Measurements from ENCODE around the gene XPNPEP1.

The XPNPEP1 gene

DNA sequence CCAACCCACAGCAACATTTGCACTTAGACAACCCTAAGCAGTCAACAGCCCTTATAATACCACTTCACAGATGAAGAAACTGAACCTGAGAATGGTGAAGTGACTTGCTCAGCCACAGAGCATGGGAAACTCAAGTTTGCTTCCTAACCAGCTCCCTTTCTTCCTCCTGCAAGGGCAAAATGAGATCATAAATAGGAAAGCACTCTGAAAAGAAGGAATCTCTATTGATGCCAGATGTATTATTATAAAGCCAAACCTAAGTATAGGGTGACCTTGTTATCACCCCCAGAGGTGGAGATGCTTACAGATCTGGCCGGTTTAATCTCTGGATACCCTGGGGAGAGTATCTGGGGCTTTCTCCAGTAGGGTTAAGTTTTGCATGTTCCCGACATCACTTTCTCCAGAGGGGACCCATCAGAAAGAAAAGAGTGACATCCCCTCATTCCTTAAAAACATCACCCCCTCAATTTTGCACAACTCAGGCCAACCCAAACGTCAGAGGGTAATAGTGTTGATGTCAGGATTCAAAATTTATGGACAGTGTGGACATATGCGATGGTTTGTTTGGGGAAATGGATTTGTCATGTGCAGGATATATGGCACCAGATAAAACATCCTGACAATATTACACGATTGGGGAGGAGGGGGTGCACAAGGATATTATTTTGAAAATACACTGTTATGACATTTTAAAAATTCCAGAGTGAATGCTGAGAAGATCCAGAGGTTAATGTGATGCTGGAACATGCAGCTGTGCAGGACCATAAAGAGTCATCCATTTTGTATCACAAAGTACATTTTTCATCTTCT is 24.0 kb upstream of the XPNPEP1 start:
- DNase-seq (ENCODE audit: low read depth) = no peak

DNA sequence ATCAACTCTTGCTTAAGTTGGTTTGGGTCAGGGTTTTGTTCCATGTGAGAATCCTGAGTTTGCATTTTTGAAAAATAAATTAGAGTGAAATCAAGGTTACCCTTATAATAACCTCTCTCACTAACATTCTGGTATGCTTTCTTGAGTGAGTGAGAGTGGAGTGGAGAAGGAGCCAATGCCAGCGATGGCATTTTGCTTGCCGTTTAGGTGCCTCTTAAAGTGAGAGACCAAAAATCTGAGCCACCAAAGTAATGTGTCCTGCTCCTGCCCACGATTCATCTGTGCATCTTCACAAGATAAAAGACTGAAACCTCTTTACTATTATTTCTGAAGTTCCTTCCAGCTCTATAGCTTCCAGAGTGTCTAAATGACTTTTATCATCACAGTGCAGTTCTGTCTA is 23.4 kb upstream of the XPNPEP1 start:
- DNase-seq (ENCODE audit: low read depth) = no peak

DNA sequence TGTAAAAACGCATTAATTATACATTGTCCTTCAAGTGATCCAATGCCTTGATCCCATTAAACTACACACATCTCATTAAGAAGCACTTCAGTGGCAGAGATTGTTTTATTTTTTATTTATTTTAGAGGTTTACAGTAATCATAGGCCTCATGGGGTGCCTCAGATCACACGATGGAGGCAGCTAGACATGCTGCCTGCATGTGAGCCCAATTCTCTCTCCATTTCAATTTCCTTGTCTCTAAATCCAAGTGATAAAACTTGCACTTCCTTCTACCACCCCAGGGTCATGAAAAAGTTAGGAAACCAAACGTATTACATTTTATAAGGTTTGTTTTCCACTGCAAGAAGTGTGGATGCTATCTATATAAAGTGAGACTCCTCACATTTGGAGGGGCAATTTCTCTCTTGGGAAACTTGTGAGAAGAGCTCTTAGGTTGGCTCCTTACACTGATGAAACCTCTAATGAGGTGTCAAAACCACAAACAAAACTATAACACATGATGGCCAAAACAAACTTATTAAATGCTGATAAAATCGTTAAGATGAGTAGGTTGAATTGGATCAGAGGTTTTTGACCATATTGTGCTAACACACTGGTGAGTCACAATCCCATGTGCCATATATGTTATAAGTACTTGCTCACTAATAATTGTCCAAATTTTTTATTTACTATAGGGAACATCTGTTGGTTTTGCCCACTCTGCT is 22.3 kb upstream of the XPNPEP1 start:
- no peak for DNase-seq (ENCODE audit: low read depth)

DNA sequence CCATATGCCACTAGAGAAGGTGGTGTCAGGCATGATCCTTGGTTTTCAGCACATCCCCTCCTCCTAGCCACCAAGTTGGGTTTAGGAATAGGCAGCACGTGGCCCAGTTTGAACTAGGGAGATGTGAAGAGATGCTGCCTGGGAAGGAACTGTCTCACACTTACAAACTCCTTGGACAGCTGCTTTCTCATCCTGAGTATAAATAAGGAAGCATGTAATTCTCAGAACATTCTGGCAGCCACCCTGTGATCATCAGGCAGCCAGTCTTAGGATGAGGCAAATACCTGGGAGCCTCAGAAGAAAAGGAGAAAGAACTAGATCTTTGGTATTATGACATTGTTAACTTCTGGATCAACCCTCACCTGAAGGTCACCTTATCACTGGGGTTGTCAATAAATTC is 21.3 kb upstream of the XPNPEP1 start:
- no peak for DNase-seq (ENCODE audit: low read depth)

DNA sequence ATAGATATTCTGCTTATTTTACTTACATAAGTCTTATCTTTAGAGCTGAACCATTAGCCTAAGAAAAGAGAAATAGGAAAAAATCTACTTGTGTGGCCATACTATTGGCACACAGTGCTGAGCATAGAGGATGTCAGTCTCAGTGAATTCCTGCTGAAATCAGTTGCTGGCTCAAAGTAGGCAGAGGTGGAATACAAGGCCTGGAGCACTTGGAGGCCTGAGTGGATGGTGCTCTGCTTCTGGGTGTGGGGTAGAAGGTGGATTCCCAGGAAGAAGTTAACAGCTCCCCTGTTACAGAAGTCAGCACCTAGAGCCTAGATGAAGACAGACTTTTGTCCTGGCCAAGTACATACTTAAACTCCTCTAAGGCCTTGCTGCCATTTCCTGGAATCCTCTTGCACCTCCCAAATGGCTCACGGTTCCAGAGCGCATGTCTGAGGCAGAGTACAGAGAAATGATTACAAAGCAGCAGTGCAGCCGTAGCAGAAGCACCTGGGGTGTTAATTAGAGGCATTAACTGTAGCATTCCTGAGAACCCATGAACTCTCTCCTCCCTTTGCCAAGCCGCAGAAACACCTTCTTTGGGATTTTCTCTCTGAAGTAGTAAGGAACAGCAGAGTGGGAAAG is 18.0 kb upstream of the XPNPEP1 start:
- DNase-seq (ENCODE audit: low read depth) = no peak

DNA sequence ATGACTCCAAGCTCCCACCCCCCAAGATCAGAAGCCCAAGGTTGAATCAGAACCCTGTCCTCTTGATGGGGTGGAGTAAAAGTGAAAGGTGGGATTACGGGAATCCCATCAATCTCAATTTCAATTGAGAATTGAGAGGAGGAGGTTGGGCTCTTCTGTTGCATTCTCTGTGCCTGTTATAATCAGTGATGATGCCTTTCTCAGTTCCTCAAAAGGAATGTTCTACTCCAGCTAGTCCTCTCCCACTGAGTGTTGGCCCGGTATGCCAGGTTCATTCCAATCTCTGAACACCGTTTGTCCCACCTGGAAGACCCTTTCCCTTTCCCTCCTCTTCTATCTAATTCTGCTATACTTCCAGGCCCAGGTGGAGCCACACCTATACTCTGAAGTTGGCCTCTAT is 17.2 kb upstream of the XPNPEP1 start:
- DNase-seq (ENCODE audit: low read depth) = no peak

DNA sequence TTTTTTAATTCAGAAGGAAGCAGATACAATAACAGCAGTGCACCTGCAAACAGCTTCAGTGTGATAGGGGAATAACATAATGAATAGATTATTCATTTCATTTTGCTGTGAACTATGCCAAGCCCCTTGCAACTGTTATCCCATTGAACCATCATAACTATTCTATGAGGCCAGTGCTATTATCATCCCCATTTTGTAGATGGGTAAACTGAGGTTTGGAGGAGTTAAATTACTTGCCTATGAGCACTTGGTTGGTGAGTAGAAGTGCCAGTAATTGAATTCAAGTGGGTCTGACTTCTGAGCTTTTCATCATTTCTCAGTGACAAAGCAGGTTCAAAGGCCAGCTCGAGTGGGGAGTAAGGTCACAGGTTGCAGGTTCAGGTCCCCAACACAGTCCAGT is 16.8 kb upstream of the XPNPEP1 start:
- no peak for DNase-seq (ENCODE audit: low read depth)

DNA sequence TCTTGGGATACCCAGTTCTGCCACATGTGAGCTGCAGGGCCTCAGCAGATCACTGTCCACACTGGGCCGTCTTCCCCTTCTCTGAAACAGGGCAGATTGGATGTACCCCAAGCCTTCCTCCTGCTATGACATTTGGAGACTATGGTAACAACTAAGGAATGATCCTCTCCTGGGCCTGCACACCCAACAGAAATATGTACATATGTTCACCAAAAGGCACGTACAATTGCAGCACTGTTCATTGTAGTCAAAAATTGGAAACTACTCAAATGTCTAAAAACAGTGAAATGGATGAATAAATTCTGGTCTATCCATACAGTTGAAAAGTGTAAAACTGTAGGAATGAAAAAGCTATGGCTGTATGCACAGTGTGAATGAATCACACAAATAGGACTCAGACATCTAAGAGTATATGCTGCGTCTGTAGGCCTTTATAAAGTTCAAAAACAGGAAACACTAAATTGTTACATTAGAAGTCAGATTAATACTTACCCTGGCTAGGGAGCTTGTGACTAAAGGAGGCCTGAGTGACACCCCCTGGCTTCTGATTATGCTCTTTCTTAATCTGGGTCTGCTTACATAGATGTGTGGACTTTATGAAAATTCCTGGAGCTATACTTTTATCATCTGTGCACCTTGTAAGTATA is 16.1 kb upstream of the XPNPEP1 start:
- no peak for DNase-seq (ENCODE audit: low read depth)

DNA sequence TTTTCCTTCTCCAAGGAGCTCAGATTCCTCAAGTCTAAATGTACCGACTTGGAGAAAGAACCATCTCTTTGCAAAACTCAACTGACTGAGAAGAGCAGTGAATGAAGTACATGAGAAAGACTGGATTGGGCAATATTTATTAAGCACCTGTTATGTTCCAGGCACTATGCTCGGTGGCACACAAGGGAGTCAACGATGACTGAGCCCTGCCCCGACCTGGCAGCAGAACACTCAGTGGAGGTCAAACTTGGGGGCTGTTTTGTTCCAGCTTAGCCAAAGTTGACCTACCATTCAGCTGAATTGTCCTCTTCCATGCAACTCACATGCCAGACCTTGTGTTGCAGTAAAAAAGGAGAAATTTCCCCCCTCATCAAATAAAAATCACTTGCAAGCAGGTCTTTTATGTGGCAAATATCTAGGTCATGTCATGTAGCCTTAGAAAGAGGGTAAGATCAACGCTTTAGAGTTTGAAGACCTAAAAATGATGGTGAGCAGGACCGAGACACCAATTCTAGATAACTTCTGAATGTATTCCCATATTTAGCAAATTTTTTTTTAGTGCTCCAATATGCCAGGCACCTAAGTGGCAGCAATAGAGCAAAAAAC is 14.3 kb upstream of the XPNPEP1 start:
- no peak for DNase-seq (ENCODE audit: low read depth)

DNA sequence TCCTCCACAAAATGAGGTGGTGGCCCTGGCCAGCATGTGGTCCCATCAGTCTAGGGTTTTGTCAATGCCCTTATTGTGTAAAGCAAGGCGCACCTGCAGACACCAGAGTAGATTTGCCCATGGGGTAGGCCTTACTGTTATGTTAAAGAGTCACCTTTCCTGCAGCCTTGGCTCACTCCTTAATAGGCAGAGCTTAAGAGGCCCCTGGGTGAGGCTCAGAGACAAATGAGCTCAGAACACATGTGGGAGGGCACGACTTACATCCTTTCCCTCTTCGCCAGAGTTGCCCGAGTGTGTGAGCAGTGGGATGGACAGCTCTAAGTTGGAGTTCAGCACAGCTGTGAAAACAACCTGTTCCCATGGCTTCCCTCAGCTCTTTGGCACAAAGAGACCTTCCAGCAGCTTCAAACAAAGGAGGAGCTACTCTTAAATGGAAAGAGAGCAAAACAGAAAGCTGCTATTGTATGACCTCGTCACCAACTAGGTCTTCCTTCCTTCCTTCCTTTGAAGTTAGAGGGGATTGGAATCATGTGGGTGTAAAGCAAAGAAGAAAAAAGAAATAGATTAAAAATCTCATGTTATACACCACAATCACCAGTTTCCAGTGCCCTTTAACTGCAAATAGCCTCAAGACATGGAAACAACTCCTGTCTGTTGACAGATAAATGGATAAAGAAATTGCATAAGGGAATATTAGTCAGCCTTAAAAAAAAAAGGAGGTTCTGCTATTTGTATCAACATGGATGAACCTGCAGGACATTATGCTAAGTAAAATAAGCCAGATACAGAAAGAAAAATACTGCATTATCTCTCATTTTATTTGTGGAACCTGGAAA is 11.9 kb upstream of the XPNPEP1 start:
- DNase-seq (ENCODE audit: low read depth) = peak; percentile 74

DNA sequence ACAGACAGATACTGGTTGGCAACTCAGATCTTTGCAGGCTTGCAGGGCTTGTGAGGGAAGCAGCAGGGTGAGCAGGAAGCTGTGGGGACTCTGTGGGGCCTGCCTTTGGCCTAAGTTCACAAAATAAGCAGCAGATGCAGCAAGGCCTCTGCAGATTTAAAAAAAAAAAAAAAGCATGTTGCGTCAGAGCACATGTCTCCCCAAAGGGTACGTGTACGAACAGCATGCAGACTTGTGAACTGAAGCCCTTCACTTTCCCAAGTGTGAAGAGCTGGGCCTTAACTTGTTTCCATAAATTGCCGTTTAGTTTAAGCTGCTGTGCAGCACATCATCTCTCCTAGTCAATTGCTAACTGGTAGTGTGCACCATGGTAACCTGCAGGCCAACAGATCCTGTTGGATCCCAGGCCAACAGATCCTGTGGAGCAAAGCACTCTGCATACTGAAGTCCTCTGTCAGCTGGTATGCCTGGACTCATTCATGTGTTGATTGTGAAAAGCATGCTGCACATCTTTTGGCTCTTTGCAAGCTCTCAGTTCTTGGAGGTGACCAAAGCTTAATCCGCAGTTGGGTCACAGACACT is 10.8 kb upstream of the XPNPEP1 start:
- DNase-seq (ENCODE audit: low read depth) = no peak

DNA sequence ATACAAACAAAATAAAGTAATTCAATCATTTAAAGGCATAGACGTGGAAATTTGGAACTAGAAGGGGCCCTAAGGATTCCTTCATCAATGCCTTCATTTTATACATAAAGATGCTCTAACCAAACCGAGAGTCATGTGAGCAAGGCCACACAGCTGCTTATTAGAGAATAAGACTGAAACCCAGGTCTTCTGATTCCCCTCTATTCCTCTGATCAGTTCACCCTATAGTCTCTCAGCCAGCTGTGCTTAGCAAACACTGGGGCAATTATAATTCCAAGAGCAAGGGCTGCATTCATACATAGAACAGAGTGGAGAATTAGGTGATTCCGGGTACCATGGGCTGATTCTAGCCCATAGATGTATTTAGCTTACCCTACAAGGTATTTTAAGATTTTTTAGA is 9.7 kb upstream of the XPNPEP1 start:
- no peak for DNase-seq (ENCODE audit: low read depth)

DNA sequence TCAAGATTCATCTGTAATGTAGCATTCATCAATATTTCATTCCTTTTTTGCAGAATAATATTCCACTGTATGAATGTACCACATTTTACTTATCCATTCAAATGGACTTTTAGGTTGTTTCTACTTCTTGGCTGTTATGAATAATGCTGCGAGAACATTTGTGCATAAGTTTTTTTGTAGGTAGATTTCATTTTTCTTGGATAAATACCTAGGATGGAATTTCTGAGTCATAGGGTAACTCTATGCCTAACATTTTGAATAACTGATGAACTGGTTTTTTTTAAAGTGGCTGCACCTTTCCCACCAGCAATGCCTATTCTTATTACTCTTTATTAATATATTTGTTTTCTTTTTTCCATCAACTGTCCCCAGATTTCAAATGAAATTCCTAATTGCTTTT is 9.1 kb upstream of the XPNPEP1 start:
- DNase-seq (ENCODE audit: low read depth) = no peak

DNA sequence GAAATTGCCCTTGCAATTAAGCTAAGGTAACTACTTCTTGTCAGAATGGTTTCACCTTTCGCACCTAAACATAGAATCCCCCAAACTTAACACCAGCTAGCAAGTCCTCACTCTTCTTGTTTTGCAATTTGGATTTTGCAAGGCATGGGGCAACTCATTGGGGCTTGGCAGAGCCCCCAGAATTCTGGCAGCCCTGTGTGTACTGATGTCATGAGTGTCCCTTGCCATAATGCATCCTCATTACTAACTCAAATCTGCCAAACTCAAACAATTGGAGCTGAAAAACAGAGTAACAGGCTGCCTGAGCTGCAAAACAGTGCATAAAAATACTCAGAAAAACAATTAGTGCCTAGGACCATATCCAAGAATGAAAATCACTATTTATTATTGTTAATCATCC is 7.9 kb upstream of the XPNPEP1 start:
- no peak for DNase-seq (ENCODE audit: low read depth)

DNA sequence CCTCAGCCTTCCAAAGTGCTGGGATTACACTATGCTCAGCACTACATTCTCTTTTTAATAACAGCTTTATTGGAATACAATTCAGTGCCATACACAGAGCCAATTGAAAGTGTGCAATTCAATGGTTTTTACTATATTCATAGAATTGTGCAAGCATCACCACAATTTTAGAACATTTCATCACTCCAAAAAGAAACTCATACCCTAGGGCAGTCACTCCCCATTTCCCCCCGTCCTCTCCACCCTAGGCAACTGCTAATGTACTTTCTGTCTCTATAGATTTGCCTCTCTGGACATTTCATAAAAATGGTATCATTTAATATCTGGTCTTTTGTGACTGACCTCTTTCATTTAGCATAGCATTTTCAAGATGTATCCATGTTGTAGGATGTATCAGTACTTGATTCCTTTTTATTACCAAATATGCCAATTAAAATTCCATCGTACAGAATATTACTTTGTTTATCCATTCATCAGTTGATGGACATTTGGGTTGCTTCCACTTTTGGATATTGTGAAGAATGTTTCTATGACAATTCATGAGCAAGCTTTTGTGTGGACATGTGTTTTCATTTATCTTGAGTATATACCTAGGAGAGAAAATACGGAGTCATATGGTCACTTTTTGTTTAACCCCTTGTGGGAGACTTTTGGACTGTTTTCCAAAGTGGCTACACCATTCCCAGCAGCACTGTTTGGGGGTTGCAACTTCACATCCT is 6.3 kb upstream of the XPNPEP1 start:
- DNase-seq (ENCODE audit: low read depth) = peak; percentile 42

DNA sequence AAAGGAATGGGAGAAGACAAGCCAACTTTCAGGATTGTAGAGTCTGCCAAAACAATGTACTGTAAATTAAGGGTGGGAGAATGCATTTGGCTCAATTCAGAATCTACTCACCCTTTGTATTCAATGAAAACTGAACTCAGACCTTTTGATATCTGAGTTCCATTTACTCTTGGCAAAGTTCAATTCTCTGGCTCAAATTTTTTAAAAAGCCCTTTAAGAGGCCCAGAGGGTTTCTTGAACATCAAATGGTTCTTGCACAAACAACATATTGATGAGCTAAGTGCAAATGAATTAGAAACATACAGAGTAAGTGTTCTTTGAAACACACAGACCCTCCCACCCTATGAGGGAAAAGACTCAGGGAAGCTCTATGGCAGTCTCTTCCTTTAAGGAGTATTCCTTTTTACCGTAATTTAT is 5.2 kb upstream of the XPNPEP1 start:
- DNase-seq (ENCODE audit: low read depth) = peak; percentile 65

DNA sequence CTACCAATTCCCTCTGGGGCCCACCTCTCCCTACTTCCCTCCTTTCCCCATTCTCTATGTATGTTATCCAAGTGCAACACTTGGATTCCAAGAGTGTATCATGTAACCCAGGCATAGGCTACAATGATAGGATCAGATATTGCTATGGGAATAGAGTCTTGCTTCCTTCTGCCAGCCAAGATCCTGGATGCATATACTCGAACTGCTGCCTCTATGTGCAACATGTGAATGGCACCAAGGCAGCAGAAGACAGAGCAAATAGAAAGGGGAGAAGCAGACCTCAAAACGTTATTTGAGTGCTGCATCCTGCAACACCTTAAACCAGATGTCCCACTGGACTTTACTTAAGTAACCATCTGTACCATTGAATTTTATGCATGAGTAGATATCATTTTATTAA is 3.5 kb upstream of the XPNPEP1 start:
- no peak for DNase-seq (ENCODE audit: low read depth)

DNA sequence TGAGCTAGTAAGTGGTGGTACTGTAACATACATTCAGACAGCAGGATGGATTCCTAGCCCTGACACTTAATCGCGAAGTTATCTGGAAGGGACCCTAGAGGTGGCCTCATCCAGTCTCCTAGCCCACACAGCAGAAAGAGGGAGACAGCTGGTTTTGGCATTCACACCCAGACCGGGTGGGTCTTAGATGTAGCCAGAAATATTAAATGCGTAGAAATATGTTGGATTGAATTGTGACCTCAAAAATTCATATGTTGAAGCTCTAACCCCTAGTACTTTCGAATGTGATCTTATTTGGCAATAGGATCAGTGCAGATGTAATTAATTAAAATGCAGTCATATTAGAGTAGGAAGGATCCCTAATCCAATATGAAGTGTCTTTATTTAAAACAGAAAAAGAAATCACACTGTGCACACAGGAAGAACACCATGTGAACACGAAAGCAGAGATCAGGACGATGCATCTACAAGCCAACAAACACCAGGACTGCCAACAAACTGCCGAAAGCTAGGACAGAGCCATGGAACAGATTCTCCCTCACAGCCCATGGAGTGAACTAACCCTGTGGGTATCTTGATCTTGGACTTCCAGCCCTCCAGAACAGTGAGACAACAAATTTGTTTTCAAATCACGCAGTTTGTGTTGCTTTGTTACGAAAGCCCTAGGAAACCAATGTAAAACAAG is 2.9 kb upstream of the XPNPEP1 start:
- DNase-seq (ENCODE audit: low read depth) = no peak

DNA sequence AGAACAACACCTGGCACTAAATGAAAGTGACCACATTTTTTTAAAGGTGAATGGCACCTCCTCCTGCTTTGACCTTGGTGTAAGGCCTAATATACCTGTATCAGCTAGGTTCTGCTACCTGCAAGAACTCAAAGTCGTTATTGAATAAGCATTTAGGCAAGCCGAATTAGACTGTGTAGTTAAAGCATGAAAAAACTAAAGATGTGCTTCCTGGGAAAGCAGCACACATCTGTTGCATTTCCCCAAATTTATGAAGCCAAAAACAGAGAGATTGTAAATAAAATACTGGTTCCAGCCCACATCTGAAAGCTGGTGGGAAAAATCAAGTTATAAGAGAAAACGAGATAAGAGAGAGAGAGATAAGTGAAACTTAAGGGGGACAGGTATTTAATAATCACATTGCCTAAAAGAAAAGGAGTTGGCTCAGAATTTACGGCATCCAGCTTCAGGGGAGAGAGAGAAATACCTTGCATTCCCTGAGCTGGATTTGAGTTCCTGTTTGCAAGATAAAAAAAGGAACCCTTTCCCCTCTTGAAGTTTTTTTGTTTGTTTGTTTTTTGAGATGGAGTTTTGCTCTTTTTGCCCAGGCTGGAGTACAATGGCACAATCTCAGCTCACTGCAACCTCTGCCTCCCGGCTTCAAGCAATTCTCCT is 1.8 kb upstream of the XPNPEP1 start:
- DNase-seq (ENCODE audit: low read depth) = no peak
